Right ventricle myocardium superior (tissue), 1 donor: ENCODE data around the gene OR4A16. TPM values are rescaled to one million over a fixed set of nuclear protein-coding genes. Genes with fewer than 3 reads are reported as not detected.

Experiments used
- ATAC-seq: fragments of 200-7000 bp; cut with Tn5 transposase; one replicate; pipeline ENCODE4 v1.9.1; 2020; ENCODE audit warnings: mild to moderate bottlenecking; ENCODE audit not compliant: poor library complexity
- DNase-seq: peaks from one replicate; pipeline ENCODE4 v3.0.0-alpha.2; 2020
- intact Hi-C: fragments of 100-400 bp; cut with DNase I; formaldehyde crosslinking; loops from one replicate; pipeline ENCODE4 v1.11.2; 2022
- long read RNA-seq: library from polyadenylated mRNA; unstranded; transcript quantifications from one replicate; pipeline ENCODE4 v2.0.0, GENCODE V29; 2021
- total RNA-seq: library from RNA; stranded (reverse); fragmentation: NEBNext Ultra II Directional; extraction: Animal tissue kit (Norgen Biotek cat#: 25700); gene quantifications from one replicate; pipeline ENCODE4 v1.2.1, GENCODE V29; 2021
- donor health status: DM: no; HTN: yes; CAD: no; lungs with severe emphysema.

Gene OR4A16
- total RNA-seq = not detected
- long read RNA-seq = 0 reads

- intact Hi-C loops = no loop called here
- DNase-seq (no peak), ATAC-seq (no peak)
These were observed at the start of gene OR4A16 for GRCh38 chr11:55342901-55343300. Gene OR4A16 (plus strand): TSS chr11:55343201. CDS start chr11:55343201, 0 bp downstream.

GRCh38 chr11:55324500-55324899, 18.5 kb upstream of the OR4A16 start:
- intact Hi-C loops = no loop called here
- no peak for ATAC-seq
- no peak for DNase-seq

- intact Hi-C loops = no loop called here
- ATAC-seq = no peak
- DNase-seq = no peak
These were observed 2.3 kb downstream of the OR4A16 start for GRCh38 chr11:55345306-55345705.

GRCh38 chr11:55349032-55349431, 6.0 kb downstream of the OR4A16 start:
- intact Hi-C loops = no loop called here
- ATAC-seq (no peak), DNase-seq (no peak)

GRCh38 chr11:55357560-55358184, 14.7 kb downstream of the OR4A16 start:
- no peak for DNase-seq
- intact Hi-C loops = no loop called here
- no peak for ATAC-seq

- ATAC-seq (no peak), DNase-seq (no peak)
- intact Hi-C loops = no loop called here
These were observed 24.7 kb downstream of the OR4A16 start, which contains the start of gene OR4A15 for GRCh38 chr11:55367674-55368073. Gene OR4A15 (plus strand): TSS chr11:55367974. CDS start chr11:55367974, 0 bp downstream.

Other genes starting within 250 kb of the OR4A16 start
- not detected for gene TRIM48, start 81.0 kb upstream of the OR4A16 start, total RNA-seq
- gene OR4A15, start 24.8 kb downstream of the OR4A16 start, total RNA-seq = not detected
- gene OR4C15, start 211.3 kb downstream of the OR4A16 start, total RNA-seq = not detected
- gene OR4C16, start 228.9 kb downstream of the OR4A16 start, total RNA-seq = not detected